ENCODE results near the gene CYGB. TPM values are rescaled to one million over a fixed set of nuclear protein-coding genes. Genes with fewer than 3 reads are reported as not detected.
A peak's percentile ranks its signal among the peaks of the same experiment; 100 is the strongest.
"Not testable (repeated sequence)": the region's sequence is repeated elsewhere in the genome, so short reads cannot be mapped to it uniquely, and the experiment has no call there.

The CYGB gene
- total and polyA plus RNA-seq, 12 donors, result 6.3 to 38.3 (median 14.3) TPM

DNA sequence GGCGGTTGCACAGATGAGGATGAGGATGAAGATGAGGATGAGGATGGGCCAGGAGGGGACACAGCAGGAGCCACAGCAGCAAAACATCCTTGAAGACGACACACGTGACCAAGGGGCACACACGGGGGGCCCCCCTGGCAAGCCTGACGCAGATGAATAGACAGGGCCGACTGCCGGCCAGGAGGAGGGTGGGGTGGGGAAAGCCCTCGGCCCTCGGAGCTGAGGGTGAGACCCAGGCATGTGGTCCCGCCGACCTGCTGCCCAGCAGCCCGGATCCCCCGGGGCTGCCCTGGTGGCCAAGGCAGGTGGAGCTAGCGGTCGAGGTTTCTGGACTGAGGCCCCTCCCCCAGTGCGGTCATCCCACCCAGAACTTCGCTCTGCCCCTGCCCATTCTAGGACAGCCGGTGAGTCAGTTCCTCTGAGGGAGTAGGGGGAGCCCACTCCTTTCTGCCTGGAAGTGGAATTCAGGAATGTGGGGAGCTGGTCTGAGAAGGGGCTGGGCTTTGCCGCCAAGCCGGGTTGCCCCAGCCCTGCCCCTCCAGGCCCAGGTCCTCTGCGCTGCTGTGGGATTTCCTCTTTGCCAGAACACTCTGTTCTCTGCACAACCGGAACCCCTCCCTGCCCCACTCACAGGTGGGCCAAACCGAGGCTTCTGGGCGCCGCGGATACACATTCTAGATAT, 9.9 kb downstream of the CYGB start:
- intact Hi-C loops (cut with DNase I), result loop anchor here in 1 of 2 donors (10.0 kb wide), 2 partner anchors 57 to 97 kb away; partner anchors contain the start of gene ST6GALNAC2
- H3K4me3 ChIP-seq, result no peak overlapping the region
- DNase-seq, result peak in 4 of 7 donors; percentile 34 to 83 (median 44)

DNA sequence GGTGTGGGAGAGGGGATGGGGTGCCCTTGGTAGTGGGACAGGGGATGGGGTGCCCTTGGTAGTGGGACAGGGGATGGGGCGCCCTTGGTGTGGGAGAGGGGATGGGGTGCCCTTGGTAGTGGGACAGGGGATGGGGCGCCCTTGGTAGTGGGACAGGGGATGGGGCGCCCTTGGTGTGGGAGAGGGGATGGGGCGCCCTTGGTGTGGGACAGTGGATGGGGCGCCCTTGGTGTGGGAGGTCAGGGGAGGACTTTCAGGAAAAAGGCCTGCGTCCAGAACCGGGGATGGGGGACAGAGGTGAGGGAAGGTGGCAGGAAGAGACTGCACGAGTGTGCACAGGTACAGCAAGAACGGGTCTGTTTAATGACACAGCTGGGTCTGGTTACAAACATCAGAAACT, 10.5 kb downstream of the CYGB start:
- intact Hi-C loops (cut with DNase I), result loop anchor here in 1 of 2 donors (10.0 kb wide), 2 partner anchors 58 to 98 kb away; partner anchors contain the start of gene ST6GALNAC2
- not testable (repeated sequence) for H3K36me3 ChIP-seq (replicated peaks in 1 of 2); H3K27me3 ChIP-seq; H3K9me3 ChIP-seq (replicated peaks in 1 of 3); DNase-seq; H3K4me3 ChIP-seq
- WGBS, 4 donors, result 65 to 77% (median 72%) methylated on average over 9 of the region's 9 CpGs
- Histone ChIP-seq H3K4me1 (replicated peaks in 1 of 2) (peaks cover 24 to 58% of the 10 kb centered on the region in 2 donors), H3K27ac (peak overlapping the region in 3 of 5 donors; percentile 69 to 91 (median 81))

More for the DNA sequence above, 9.9 kb downstream of the CYGB start:
- Histone ChIP-seq H3K27ac (peak overlapping the region in 4 of 5 donors; percentile 62 to 91 (median 75)), H3K9me3 (replicated peaks in 1 of 3) (no peaks in the 10 kb centered on the region), H3K36me3 (replicated peaks in 1 of 2) (no peaks in the 10 kb centered on the region), H3K27me3 (no peaks in the 10 kb centered on the region), H3K4me1 (replicated peaks in 1 of 2) (peaks cover 24 to 58% of the 10 kb centered on the region in 2 donors)
- 34 to 42% (median 40%) methylated on average over 16 to 26 of the region's 26 CpGs for WGBS, 4 donors
- no peak for TF ChIP-seq POLR2A (IDR thresholded peaks at IDR 0.05)
- TF ChIP-seq, protein P1, sequence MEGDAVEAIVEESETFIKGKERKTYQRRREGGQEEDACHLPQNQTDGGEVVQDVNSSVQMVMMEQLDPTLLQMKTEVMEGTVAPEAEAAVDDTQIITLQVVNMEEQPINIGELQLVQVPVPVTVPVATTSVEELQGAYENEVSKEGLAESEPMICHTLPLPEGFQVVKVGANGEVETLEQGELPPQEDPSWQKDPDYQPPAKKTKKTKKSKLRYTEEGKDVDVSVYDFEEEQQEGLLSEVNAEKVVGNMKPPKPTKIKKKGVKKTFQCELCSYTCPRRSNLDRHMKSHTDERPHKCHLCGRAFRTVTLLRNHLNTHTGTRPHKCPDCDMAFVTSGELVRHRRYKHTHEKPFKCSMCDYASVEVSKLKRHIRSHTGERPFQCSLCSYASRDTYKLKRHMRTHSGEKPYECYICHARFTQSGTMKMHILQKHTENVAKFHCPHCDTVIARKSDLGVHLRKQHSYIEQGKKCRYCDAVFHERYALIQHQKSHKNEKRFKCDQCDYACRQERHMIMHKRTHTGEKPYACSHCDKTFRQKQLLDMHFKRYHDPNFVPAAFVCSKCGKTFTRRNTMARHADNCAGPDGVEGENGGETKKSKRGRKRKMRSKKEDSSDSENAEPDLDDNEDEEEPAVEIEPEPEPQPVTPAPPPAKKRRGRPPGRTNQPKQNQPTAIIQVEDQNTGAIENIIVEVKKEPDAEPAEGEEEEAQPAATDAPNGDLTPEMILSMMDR (IDR thresholded peaks at IDR 0.05), result peak in 2 of 6 experiments; percentile 26 to 38

DNA sequence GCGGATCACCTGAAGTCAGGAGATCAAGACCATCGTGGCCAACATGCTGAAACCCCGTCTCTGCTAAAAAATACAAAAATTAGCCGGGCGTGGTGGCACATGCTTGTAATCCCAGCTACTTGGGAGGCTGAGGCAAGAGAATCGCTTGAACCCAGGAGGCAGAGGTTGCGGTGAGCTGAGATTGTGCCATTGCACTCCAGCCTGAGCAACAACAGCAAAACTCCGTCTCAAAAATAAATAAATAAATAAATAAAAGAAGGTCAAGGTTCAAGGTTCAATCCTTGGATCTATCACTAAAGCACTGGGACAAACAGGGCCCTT, 12.0 kb downstream of the CYGB start:
- H3K4me3 ChIP-seq; H3K36me3 ChIP-seq (replicated peaks in 1 of 2); H3K27me3 ChIP-seq; H3K9me3 ChIP-seq (replicated peaks in 1 of 3); DNase-seq: not testable (repeated sequence)
- 75 to 91% (median 81%) methylated on average over 7 to 8 of the region's 8 CpGs for WGBS, 4 donors
- intact Hi-C loops (cut with DNase I), result loop anchor here in 1 of 2 donors (10.0 kb wide), 2 partner anchors 59 to 99 kb away; partner anchors contain the start of gene ST6GALNAC2
- Histone ChIP-seq H3K4me1 (replicated peaks in 1 of 2) (peaks cover 24 to 48% of the 10 kb centered on the region in 2 donors), H3K27ac (peak overlapping the region in 1 of 5 donors; percentile 64)

DNA sequence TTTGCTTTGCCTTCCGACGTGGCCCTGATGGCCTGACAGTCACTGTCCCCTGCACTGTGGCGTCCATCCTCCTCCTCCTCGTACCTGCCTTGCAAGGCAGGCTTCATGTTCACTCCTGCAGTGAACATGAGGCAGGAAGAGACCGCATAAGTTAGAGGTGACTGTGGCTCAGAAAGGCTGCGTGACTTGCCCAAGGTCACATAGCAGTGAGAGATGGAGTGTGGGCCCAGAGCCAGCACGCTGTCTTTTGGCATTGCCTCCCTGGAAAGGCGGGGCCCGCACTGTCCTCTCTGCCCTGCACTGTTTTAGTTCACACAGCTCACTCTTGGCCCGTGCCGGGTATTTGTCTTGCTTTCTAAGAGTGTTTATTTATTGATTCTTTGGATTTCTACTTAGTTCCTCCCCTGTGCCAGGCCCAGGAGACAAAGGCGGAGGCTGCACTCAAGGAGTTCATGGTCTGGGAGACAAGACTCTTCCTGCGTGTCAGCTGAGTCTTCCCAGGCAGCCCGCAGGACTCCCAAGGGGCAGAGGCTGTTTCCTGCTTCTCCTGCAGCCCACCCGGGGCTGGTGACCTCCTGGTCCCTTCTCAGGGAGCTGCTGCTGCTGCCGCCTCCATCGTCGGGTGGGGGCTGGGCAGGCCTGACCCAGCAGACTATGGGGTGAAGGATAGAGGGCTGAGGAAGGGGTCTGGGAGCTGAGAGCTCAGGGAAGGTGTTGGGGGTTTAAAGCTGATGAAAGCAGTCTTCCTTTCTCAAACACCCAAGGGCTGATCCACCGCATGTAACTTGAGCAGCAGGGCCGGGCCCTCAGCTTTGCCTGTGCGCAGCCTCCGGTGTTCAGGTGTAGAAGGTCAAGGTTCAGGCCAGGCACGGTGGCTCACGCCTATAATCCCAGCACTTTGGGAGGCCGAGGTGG, 12.7 kb downstream of the CYGB start:
- H3K4me3 ChIP-seq, result no peak overlapping the region
- 39 to 54% (median 45%) methylated on average over 20 to 25 of the region's 25 CpGs for WGBS, 4 donors
- H3K4me1 ChIP-seq (replicated peaks in 1 of 2), result peaks cover 24 to 41% of the 10 kb centered on the region in 2 donors
- intact Hi-C loops (cut with DNase I), result loop anchor here (5.0 to 10.0 kb wide), 4 partner anchors 60 to 102 kb away; partner anchors contain the start of gene ST6GALNAC2 (in 2 of the 2)
- no peaks in the 10 kb centered on the region for H3K36me3 ChIP-seq (replicated peaks in 1 of 2)
- no peaks in the 10 kb centered on the region for H3K27me3 ChIP-seq
- DNase-seq, result peak; percentile 77 to 95 (median 91)
- H3K9me3 ChIP-seq (replicated peaks in 1 of 3), result no peaks in the 10 kb centered on the region
- no peak for TF ChIP-seq POLR2A (IDR thresholded peaks at IDR 0.05)
- TF ChIP-seq, protein P1 (IDR thresholded peaks at IDR 0.05), result no peak
- peak overlapping the region in 2 of 5 donors; percentile 48 to 64 for H3K27ac ChIP-seq

All from adrenal gland (tissue), 12 donors.